ENCODE results near the gene MCM9. TPM values are rescaled to one million over a fixed set of nuclear protein-coding genes. Genes with fewer than 3 reads are reported as not detected.

The MCM9 gene
- total and polyA plus RNA-seq, 2 experiments from 2014 or later = 11.1 to 13.5 TPM

- H3K27me3 ChIP-seq = no peaks in the 10 kb centered on the region
- no peaks in the 10 kb centered on the region for H3K9me2 ChIP-seq (replicated peaks; ENCODE audit: insufficient read depth)
- H2AFZ ChIP-seq = no peak overlapping the region
- H3K4me3 ChIP-seq = no peak overlapping the region
- peak overlapping the region; percentile 80 for H3K4me2 ChIP-seq
- H3K27ac ChIP-seq = no peak overlapping the region
- no peak for DNase-seq (ENCODE audit: low spot score)
- H3K9me3 ChIP-seq (ENCODE audit: low read depth) = no peaks in the 10 kb centered on the region
- peaks cover 28% of the 10 kb centered on the region for H3K4me1 ChIP-seq (ENCODE audit: insufficient read depth)
- peaks cover 71% of the 10 kb centered on the region for H3K79me2 ChIP-seq
- no peak for TF ChIP-seq EZH2phosphoT487 (IDR thresholded peaks at IDR 0.05; ENCODE audit: low read depth, severe bottlenecking, unreplicated experiment)
- no peak for TF ChIP-seq CTCF (IDR thresholded peaks at IDR 0.05; ENCODE audit: poor library complexity)
- TF ChIP-seq EZH2 (IDR thresholded peaks at IDR 0.05; ENCODE audit: borderline replicate concordance) = no peak
- peaks cover 18% of the 10 kb centered on the region for H4K20me1 ChIP-seq (ENCODE audit: insufficient read depth, poor library complexity, severe bottlenecking)
- H3K36me3 ChIP-seq (replicated peaks; ENCODE audit: insufficient read depth, low read depth) = no peaks in the 10 kb centered on the region
These were observed 37.6 kb downstream of the MCM9 start for GRCh38 chr6:118897386-118897785.

GRCh38 chr6:118896339-118897136 lies 38.4 kb downstream of the MCM9 start:
- peak overlapping the region; percentile 9 for H2AFZ ChIP-seq
- H3K27me3 ChIP-seq = no peaks in the 10 kb centered on the region
- no peaks in the 10 kb centered on the region for H3K9me3 ChIP-seq (ENCODE audit: low read depth)
- TF ChIP-seq EZH2 (IDR thresholded peaks at IDR 0.05; ENCODE audit: borderline replicate concordance) (no peak), CTCF (IDR thresholded peaks at IDR 0.05; ENCODE audit: poor library complexity) (peak; percentile 55), EZH2phosphoT487 (IDR thresholded peaks at IDR 0.05; ENCODE audit: low read depth, severe bottlenecking, unreplicated experiment) (no peak)
- peak; percentile 40 for DNase-seq (ENCODE audit: low spot score)
- 63% methylated on average over 5 of the region's 5 CpGs for WGBS (ENCODE audit: low lambda C conversion rate, missing lambda C conversion rate)
- peak overlapping the region; percentile 54 for H3K4me3 ChIP-seq
- H4K20me1 ChIP-seq (ENCODE audit: insufficient read depth, poor library complexity, severe bottlenecking) = peaks cover 18% of the 10 kb centered on the region
- no peaks in the 10 kb centered on the region for H3K36me3 ChIP-seq (replicated peaks; ENCODE audit: insufficient read depth, low read depth)
- peak overlapping the region; percentile 52 for H3K27ac ChIP-seq
- peak overlapping the region; percentile 80 for H3K4me2 ChIP-seq
- peaks cover 71% of the 10 kb centered on the region for H3K79me2 ChIP-seq
- H3K9me2 ChIP-seq (replicated peaks; ENCODE audit: insufficient read depth) = no peaks in the 10 kb centered on the region
- H3K4me1 ChIP-seq (ENCODE audit: insufficient read depth) = peaks cover 31% of the 10 kb centered on the region

GRCh38 chr6:118895859-118896258 lies 39.1 kb downstream of the MCM9 start:
- no peak for DNase-seq (ENCODE audit: low spot score)
- H3K9me2 ChIP-seq (replicated peaks; ENCODE audit: insufficient read depth) = no peaks in the 10 kb centered on the region
- peak overlapping the region; percentile 51 for H2AFZ ChIP-seq
- TF ChIP-seq CTCF (IDR thresholded peaks at IDR 0.05; ENCODE audit: poor library complexity) (no peak), EZH2 (IDR thresholded peaks at IDR 0.05; ENCODE audit: borderline replicate concordance) (no peak), EZH2phosphoT487 (IDR thresholded peaks at IDR 0.05; ENCODE audit: low read depth, severe bottlenecking, unreplicated experiment) (no peak)
- peak overlapping the region; percentile 97 for H3K27ac ChIP-seq
- WGBS (ENCODE audit: low lambda C conversion rate, missing lambda C conversion rate) = 21% methylated on average over 2 of the region's 2 CpGs
- H3K36me3 ChIP-seq (replicated peaks; ENCODE audit: insufficient read depth, low read depth) = no peaks in the 10 kb centered on the region
- peaks cover 28% of the 10 kb centered on the region for H3K4me1 ChIP-seq (ENCODE audit: insufficient read depth)
- peak overlapping the region; percentile 54 for H3K4me3 ChIP-seq
- peaks cover 18% of the 10 kb centered on the region for H4K20me1 ChIP-seq (ENCODE audit: insufficient read depth, poor library complexity, severe bottlenecking)
- H3K9me3 ChIP-seq (ENCODE audit: low read depth) = no peaks in the 10 kb centered on the region
- H3K79me2 ChIP-seq = peaks cover 71% of the 10 kb centered on the region
- H3K27me3 ChIP-seq = no peaks in the 10 kb centered on the region
- H3K4me2 ChIP-seq = peak overlapping the region; percentile 80
